SK-N-MC (cell line): ENCODE measurements around the gene FBXL4.
A peak's percentile ranks its signal among the peaks of the same experiment; 100 is the strongest.

ENCODE experiments used
- DNase-seq: peaks from one replicate; pipeline ENCODE4 v3.0.0-alpha.2; 2011; ENCODE audit warnings: low read depth, low spot score
- H3K27ac ChIP-seq: fragments of 200-600 bp; sonication (generic); 2 replicates; pipeline ENCODE4 v1.5.1; 2016; ENCODE audit warnings: mixed run types
- H3K36me3 ChIP-seq: fragments of 200-600 bp; sonication (generic); 2 replicates; pipeline ENCODE4 v1.6.1; 2017; ENCODE audit warnings: antibody characterized with exemption, low read length, mixed read lengths; ENCODE audit not compliant: insufficient read depth
- H3K4me3 ChIP-seq: fragments of 200-600 bp; sonication (generic); 2 replicates; pipeline ENCODE4 v1.5.1; 2016
- H3K9ac ChIP-seq: fragments of 200-600 bp; sonication (generic); 2 replicates; pipeline ENCODE4 v1.8.0; 2017; ENCODE audit warnings: mixed run types, mixed read lengths; ENCODE audit not compliant: insufficient read length
- H3K9me3 ChIP-seq: fragments of 200-600 bp; sonication (generic); 2 replicates; pipeline ENCODE4 v1.6.1; 2017; ENCODE audit warnings: low read depth, mild to moderate bottlenecking, antibody characterized with exemption, low read length, moderate library complexity, mixed read lengths
- EZH2 ChIP-seq: fragments of 200-600 bp; sonication (generic); IDR thresholded peaks from one replicate; pipeline ENCODE4 v1.6.1; 2017; ENCODE audit warnings: antibody characterized with exemption
- FOXP2 ChIP-seq: optimal IDR thresholded peaks from 2 replicates; pipeline ENCODE3; 2011; ENCODE audit warnings: mild to moderate bottlenecking, moderate library complexity; ENCODE audit not compliant: insufficient read depth; ENCODE audit errors: extremely low read length, control extremely low read depth
- POLR2AphosphoS5 ChIP-seq: IDR thresholded peaks from 2 replicates; pipeline ENCODE4 v1.6.1; 2012; ENCODE audit warnings: mild to moderate bottlenecking, low read depth, low read length, borderline replicate concordance

The FBXL4 gene

GRCh38 chr6:98836962-98837944 lies 110.5 kb downstream of the FBXL4 start:
- no peak for DNase-seq
- H3K27ac ChIP-seq, result peak overlapping the region; percentile 99
- peaks cover 13% of the 10 kb centered on the region; the same call in 1 of the 2 replicates for H3K9me3 ChIP-seq
- H3K36me3 ChIP-seq, result peaks cover 67% of the 10 kb centered on the region
- H3K4me3 ChIP-seq, result peak overlapping the region; percentile 99
- H3K9ac ChIP-seq, result peak overlapping the region; percentile 98
- TF ChIP-seq FOXP2 (no peak), POLR2AphosphoS5 (no peak)

- no peak for DNase-seq
- Histone ChIP-seq H3K9me3 (peaks cover 13% of the 10 kb centered on the region; the same call in 1 of the 2 replicates), H3K9ac (peak overlapping the region; percentile 98), H3K27ac (peak overlapping the region; percentile 99), H3K36me3 (peaks cover 58% of the 10 kb centered on the region), H3K4me3 (peak overlapping the region; percentile 99)
- TF ChIP-seq POLR2AphosphoS5 (0 out of 2 replicates have a peak, but pooled peaks have one; percentile 20), EZH2 (no peak)
Measured at GRCh38 chr6:98836025-98836961, 111.5 kb downstream of the FBXL4 start.

GRCh38 chr6:98835149-98836024 lies 112.4 kb downstream of the FBXL4 start:
- no peak for DNase-seq
- Histone ChIP-seq H3K27ac (peak overlapping the region; percentile 99), H3K36me3 (peaks cover 49% of the 10 kb centered on the region), H3K9ac (peak overlapping the region; percentile 98), H3K4me3 (peak overlapping the region; percentile 99), H3K9me3 (peaks cover 13% of the 10 kb centered on the region; the same call in 1 of the 2 replicates)
- TF ChIP-seq POLR2AphosphoS5, result peak; percentile 12; the same call in 1 of the 2 replicates
- TF ChIP-seq FOXP2, result no peak

- Histone ChIP-seq H3K4me3 (peak within 1 kb of the TSS; percentile 99), H3K27ac (peak within 1 kb of the TSS; percentile 99), H3K9ac (peak within 1 kb of the TSS; percentile 98), H3K9me3 (peaks cover 13% of the 10 kb centered on the region; the same call in 1 of the 2 replicates), H3K36me3 (peaks cover 38% of the 10 kb centered on the region)
- DNase-seq, result peak; percentile 91
- TF ChIP-seq POLR2AphosphoS5 (peak; percentile 93), EZH2 (no peak), FOXP2 (no peak)
Measured at GRCh38 chr6:98834060-98835031, 113.4 kb downstream of the FBXL4 start, which contains the start of gene POU3F2. TSS of gene POU3F2 (plus strand) at chr6:98834574. CDS start at chr6:98834874, 300 bp downstream.

- peak overlapping the region; percentile 79 for H3K4me3 ChIP-seq
- DNase-seq, result no peak
- H3K36me3 ChIP-seq, result peaks cover 31% of the 10 kb centered on the region
- no peak for TF ChIP-seq POLR2AphosphoS5
- no peak for TF ChIP-seq FOXP2
- no peak for TF ChIP-seq EZH2
- peak overlapping the region; percentile 80 for H3K9ac ChIP-seq
- peaks cover 13% of the 10 kb centered on the region; the same call in 1 of the 2 replicates for H3K9me3 ChIP-seq
- peak overlapping the region; percentile 76 for H3K27ac ChIP-seq
Measured at GRCh38 chr6:98833307-98834059, 114.3 kb downstream of the FBXL4 start.

GRCh38 chr6:98833057-98833306 lies 114.8 kb downstream of the FBXL4 start:
- Histone ChIP-seq H3K9me3 (peaks cover 13% of the 10 kb centered on the region; the same call in 1 of the 2 replicates), H3K4me3 (peak overlapping the region; percentile 79), H3K36me3 (peaks cover 26% of the 10 kb centered on the region), H3K9ac (peak overlapping the region; percentile 80), H3K27ac (peak overlapping the region; percentile 76)
- no peak for DNase-seq
- no peak for TF ChIP-seq FOXP2
- no peak for TF ChIP-seq EZH2
- no peak for TF ChIP-seq POLR2AphosphoS5
